ENCODE measurements around the gene BCAP31. TPM values are rescaled to one million over a fixed set of nuclear protein-coding genes. Genes with fewer than 3 reads are reported as not detected.

BCAP31 gene
- 245 and 312 TPM in 2 replicates for total RNA-seq

GRCh38 chrX:153724252-153725038 is at the start of gene BCAP31, which contains the start of gene ABCD1:
TSS of gene BCAP31 (minus strand) at chrX:153724387. CDS start at chrX:153723244, 1,143 bp downstream.
TSS of gene ABCD1 (plus strand) at chrX:153724856. CDS start at chrX:153725267, 411 bp downstream.

GRCh38 chrX:153763989-153764755 is 40.0 kb upstream of the BCAP31 start, which contains the start of gene PLXNB3:
TSS of gene PLXNB3 (plus strand) at chrX:153764249. CDS start at chrX:153765536, 1,287 bp downstream.

GRCh38 chrX:153687121-153688039 is 36.8 kb downstream of the BCAP31 start, which contains the start of gene SLC6A8:
TSS of gene SLC6A8 (plus strand) at chrX:153687926. CDS start at chrX:153688575, 649 bp downstream.

GRCh38 chrX:153673428-153674218 is 50.6 kb downstream of the BCAP31 start, which contains the start of gene PNCK:
TSS of gene PNCK (minus strand) at chrX:153673813. CDS start at chrX:153673076, 737 bp downstream.

Small RNA genes lying within 50 kb of the gene (small RNA-seq; reads per million reads assigned to genes)
- gene RN7SL687P, result not detected

Other genes starting within 250 kb of the BCAP31 start
- 71.8 and 339 TPM in 2 replicates for gene BGN, start 229.4 kb downstream of the BCAP31 start, total RNA-seq
- not detected in 2 replicates for gene ATP2B3, start 206.7 kb downstream of the BCAP31 start, total RNA-seq
- gene CCNQ, start 125.2 kb downstream of the BCAP31 start, total RNA-seq, result 34.7 and 38.2 TPM in 2 replicates
- 0.19 and 0.33 TPM in 2 replicates for gene DUSP9, start 77.2 kb downstream of the BCAP31 start, total RNA-seq
- not detected in 2 replicates for gene PNCK, start 50.6 kb downstream of the BCAP31 start, total RNA-seq
- 12.4 and 24.2 TPM in 2 replicates for gene SLC6A8, start 36.5 kb downstream of the BCAP31 start, total RNA-seq
- 13.8 and 18.3 TPM in 2 replicates for gene ABCD1, start 469 bp upstream of the BCAP31 start, total RNA-seq
- 11.0 and 11.4 TPM in 2 replicates for gene PLXNB3, start 39.9 kb upstream of the BCAP31 start, total RNA-seq
- not detected in 2 replicates for gene SRPK3, start 56.7 kb upstream of the BCAP31 start, total RNA-seq
- gene IDH3G, start 70.0 kb upstream of the BCAP31 start, total RNA-seq, result 53.2 and 57.8 TPM in 2 replicates
- 177 and 318 TPM in 2 replicates for gene SSR4, start 70.3 kb upstream of the BCAP31 start, total RNA-seq
- gene PDZD4, start 106.2 kb upstream of the BCAP31 start, total RNA-seq, result 0.29 and 0.33 TPM in 2 replicates
- under 0.01 and 0.19 TPM in 2 replicates for gene L1CAM, start 161.8 kb upstream of the BCAP31 start, total RNA-seq
- not detected in 2 replicates for gene AVPR2, start 180.3 kb upstream of the BCAP31 start, total RNA-seq
- gene ARHGAP4, start 201.9 kb upstream of the BCAP31 start, total RNA-seq, result 5.3 and 20.6 TPM in 2 replicates
- gene NAA10, start 210.7 kb upstream of the BCAP31 start, total RNA-seq, result 84.9 and 138 TPM in 2 replicates
- gene RENBP, start 220.3 kb upstream of the BCAP31 start, total RNA-seq, result 9.8 and 10.0 TPM in 2 replicates
- 52.6 and 58.8 TPM in 2 replicates for gene HCFC1, start 247.4 kb upstream of the BCAP31 start, total RNA-seq
- gene TMEM187, start 248.4 kb upstream of the BCAP31 start, total RNA-seq, result 1.9 and 8.2 TPM in 2 replicates

Data from vein endothelial cell (primary cell).